HS-27A (cell line): Measurements from ENCODE around the gene C1orf174.

Experiments used
- DNase-seq: peaks from one replicate; pipeline ENCODE4 v3.0.0-alpha.2; 2012; ENCODE audit warnings: low read depth, missing footprints

The C1orf174 gene

DNA sequence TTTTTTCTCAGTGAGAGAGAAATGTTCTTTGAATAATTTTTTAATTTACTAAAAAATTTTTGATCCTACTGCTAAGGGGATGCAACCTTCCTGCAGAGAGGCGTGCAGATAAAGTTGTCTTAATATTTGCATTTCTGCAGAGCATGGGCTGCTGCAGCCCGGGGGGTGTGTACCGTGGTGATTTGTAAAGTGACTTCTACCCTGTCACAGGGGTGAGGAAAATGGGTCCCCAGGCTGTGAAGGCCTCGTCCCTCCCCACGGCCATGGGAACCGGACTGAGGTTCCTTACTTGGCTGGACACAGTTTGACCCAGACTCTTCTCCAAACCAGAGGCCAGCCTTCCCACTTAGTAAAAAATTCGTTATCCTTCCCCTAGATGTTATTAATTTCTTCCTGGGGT lies 9.5 kb upstream of the C1orf174 start:
- no peak for DNase-seq

DNA sequence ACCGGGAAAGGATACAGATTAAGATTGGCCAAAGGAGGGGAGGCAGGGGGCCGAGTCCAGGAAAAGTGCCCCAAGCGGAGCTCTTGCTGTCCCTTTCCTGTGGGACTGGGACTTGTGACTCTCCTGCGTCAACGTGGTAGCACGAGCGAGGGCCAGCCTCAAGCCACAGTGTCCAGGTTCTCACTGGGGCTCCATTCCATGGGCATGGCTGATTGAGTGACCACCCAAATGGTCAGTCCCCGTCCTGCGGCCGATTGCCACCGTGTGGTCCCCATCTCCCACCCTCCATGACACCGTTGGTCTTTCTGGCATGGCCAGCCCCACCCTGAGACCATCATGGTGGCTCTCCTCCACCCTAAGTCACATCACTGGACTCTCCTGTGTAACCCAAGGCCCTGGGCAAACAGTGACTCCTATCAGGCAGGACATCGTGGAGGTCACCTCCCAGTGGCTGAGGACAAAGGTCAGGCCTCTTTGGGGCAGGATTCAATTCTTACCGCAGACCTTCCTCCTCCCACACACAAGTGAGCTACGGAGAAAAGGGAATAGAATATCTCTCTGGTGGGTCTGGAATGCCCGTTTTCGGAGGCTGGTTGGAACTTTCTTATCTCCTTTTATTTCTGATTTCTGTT lies 8.9 kb upstream of the C1orf174 start:
- DNase-seq, result no peak

DNA sequence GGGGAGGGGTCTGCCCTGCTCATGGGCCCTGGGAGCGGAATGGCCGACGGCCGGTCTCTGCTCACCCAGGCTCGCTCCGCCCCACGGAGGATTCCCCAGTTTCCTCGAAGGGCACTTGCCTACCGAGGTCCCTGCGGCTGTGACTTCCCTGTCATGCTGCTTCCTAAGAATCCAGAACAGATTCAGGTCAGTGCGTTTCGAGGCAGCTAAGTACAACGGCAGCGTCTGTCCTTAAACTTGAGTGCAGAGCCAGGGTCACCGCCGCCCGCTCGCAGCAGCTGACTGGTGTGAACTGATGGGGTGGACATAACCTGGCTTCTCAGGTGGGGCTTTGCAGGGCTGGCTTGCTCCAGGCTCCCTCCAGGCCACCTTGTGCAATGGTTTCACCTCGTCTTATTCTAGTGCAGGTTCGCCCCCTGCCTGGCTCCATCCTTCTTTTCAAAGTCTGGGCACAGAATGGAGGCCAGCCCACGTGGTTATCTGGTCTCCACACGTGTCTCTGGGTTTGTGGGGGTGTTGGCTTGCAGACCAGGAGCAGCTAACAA lies 7.6 kb upstream of the C1orf174 start:
- DNase-seq, result no peak

DNA sequence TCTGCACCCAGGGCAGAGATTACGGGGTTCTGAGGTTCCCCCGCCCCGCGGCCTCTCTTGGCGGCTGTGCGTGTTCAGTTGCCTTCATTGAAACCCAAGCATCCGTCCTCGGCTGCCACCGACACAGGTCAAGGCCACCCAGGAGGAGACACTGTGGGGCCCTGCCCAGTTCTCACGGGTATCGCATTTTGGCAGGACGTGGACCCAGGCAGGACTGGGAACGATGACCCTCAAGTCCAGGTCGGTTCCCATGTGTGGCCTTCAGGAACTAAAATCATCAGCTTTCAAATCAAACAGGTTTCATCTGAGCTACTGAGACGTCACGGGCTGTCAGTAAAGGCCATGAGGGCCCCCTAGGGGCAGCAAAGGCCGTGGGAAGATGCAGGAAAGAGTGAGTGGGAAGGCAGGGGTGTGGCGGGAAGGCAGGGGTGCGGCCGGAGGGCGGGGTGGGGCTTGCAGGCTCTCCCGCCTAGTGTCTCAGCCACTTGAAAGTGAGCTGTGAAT lies 7.0 kb upstream of the C1orf174 start:
- DNase-seq, result no peak

DNA sequence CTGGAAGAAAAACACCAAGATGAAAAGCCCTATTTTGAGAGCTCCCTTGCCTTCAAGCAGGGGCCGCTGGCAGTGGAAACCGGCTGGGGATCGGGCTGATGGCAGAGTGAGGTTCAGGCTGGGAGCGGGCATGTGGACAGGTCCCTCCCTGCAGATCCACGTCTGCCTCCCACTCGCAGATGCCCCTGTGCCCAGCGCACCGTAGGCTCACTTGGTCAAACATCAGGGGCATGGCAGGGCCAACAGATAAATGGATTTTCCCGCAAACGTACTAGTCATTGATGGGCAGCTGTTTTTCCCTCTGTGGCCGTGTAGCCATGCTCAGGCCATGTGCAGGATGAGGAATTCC lies 6.6 kb upstream of the C1orf174 start:
- no peak for DNase-seq

DNA sequence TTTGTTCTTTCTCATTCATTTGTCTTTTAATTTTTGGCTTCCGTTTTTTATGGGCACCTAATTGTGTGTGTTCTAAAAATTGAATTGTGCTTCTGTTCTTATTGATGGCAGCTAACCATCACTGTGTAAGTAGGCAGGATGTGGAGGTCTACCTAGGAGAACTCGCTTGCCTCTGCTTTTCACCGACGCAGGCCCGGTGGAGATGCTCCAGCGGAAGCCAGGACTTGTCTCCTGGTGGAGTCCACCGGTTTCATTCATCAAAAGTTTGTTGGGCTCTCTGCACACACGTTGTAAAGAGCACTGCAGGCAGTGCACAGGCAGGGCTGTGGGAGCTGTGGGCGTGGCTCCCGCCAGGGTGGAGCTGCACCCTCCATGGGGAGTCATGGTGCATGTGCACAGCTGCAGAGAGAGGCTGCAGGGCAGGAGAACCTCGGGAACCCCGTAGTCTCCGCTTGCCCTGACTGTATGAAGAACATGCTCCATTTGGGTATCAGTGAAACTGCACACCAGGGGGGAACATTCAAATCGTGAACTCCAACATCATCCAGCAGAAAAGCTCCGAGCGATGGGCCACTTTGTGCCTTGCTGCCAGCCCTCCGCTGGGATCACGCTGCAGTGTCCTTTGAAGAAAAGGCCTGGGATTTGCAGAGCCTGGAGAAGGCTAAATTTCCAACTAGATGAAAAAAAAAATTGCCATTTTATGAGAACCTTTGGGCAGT lies 6.0 kb upstream of the C1orf174 start:
- no peak for DNase-seq

DNA sequence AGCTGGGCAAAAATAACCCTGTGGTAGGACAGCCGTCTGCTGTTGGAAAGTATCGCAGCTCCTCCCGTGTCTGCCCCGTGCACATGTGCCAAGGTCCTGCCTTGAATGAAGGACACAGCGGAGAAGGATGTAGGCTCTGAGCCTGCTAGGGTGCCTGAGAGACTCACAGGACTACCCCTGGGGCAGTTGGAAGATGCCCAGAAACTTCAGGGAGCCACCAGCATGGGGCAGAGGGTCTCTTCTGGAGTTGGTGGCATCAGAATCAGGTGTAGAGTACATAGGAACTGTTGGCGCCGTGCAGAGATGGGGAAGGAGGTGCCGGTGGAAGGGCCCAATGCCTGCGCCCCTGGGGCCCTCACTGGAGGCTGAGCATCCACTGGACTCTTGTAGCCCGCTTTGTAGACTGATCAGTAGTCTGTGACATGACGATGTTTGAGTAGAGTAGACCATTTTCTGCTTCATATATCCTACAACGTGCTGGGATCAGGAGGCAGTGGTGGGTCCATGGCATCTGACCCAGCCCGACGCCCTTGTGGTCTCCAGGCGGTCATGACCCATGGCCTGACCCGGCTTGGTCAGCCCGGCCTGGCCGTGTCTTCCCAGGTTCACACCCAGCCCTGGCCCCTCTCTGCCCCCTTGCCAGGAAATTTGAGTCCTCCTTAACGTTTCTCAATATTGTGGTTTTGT lies 5.3 kb upstream of the C1orf174 start:
- no peak for DNase-seq

DNA sequence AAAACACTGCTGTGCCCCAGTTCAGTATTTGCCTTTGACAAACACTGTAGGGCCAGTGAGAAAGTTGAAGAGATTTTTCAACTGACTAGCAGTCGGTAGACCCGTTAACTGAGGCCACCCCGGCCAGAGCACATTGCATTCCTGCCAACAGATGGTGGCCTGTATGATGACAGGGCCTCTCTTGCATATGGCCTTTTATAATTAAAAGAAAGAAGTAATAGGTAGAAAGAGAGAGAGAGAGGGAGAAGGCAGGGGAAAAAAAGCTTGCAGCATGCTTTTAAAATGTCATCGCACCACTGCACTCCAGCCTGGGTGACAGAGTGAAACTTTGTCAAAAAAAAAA lies 4.7 kb upstream of the C1orf174 start:
- no peak for DNase-seq

DNA sequence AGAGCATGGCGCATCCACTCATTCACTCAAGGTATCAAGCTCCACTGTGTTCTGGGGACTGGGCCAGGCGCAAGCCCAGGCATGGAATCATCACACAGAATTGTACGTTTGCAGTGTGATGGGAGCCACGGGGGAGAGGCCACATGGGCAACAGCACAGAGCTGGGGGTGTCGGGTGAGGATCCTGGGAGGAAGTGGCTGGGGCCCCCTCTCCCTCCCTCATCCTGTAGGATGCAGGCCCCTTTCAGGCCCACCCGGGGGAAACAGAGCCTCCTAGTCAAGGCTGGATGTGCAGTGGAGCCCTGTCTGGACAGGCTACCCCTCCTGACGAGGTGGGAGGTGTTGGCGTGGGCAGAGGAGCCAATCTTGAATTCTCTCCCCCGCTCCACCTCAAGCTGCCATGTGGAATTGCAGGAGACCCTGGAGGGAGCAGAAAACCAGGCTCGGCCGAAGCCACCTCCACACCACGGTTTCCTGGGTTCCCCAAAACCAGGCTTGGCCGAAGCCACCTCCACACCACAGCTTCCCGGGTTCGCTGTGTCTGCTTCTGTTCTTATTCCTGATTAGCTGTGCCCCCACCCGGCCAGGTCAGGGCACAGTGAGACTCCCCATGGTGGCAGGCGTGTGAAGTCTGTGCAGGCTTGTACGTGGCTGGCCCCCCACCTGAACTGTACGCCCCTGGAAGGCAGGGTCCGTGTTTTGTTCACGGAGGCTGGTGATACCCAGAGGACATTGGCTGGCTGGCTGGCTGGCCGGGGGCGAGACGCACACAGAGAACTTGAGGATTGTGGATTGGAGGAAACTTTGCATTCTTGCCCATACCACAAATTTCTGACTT lies 4.2 kb upstream of the C1orf174 start:
- no peak for DNase-seq

DNA sequence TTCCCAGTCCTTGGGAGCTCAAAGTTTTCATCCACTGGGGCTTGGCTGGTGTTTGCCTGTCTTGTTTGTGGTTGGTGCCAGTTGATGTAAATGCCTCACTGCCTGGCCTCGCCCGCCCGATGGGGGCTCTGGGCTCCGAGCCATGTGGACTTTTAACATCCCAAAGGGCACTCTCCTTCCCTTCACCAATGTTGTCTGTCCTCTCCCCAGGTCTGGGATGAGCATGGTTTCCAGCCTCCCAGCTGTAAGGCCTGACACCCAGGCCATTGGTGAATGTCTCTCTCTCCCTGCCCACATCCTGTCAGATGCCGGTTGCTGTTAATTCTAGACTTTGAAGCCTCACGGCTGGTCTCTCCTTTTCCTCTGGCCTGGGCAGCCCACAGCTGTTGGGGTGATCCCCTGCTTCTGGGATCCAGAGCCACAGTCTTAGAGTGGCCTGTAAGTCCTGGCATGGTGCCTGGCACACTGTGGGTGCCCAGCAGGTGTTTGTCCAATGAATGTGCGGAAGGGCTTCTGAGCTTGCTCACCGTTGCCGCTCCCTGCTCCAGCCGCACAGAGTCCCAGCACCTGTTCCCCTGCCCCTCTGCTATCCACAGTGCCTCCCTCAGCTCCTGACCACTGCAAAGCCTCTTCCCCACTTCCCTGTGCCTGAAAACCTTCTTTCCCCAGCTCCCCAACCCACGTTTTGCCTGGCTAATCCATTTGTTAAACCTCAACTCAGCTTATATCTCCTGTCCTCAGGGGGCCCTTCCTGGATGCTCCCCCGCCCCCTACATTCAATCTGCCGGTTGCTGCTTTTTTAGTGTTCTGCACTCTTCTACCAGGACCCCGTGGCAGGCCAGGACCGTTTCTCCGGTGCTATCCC lies 3.3 kb upstream of the C1orf174 start:
- DNase-seq, result no peak

DNA sequence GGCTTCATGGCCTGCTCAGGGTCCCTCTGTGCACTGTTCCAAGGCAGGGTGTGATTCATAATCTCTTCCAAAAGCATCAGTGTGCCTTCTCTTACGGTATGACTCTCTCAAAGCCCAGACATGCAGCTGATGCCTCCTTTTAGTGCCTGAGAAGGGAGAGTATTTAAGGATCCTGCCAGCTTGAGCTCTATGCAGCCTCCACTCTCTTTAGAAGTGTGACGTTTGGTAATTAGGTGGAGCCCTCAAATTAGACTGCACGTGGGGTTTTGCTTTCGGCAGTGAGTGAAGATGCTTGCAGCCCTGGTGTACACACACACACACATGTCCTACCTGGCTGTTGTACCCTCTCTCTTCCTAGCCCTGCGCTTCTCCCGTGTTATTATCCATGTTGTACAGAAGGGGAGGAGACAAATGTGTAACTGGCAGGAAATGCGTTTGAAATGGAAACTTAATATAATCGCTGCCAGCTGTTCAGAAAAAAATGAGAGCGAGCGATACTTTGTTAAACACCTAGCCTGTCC lies 2.6 kb upstream of the C1orf174 start:
- DNase-seq, result no peak

DNA sequence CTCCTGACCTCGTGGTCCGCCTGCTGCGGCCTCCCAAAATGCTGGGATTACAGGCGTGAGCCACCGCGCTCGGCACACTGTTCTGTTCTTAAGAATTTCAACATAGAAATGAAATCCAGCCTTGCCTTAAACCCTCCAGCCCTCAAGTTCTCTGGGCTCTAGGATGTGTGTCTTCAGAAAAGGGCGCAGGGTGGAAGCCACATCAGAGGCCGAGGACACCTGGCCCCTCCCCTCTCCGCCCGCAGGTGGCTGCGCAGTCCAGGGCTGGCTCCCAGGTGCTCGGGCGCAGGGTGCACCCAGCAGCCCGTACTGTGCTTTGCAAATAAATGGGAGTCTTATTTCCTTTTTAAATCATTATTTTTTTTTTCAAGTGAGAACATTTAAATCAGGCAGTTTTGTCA lies 2.0 kb upstream of the C1orf174 start:
- no peak for DNase-seq

DNA sequence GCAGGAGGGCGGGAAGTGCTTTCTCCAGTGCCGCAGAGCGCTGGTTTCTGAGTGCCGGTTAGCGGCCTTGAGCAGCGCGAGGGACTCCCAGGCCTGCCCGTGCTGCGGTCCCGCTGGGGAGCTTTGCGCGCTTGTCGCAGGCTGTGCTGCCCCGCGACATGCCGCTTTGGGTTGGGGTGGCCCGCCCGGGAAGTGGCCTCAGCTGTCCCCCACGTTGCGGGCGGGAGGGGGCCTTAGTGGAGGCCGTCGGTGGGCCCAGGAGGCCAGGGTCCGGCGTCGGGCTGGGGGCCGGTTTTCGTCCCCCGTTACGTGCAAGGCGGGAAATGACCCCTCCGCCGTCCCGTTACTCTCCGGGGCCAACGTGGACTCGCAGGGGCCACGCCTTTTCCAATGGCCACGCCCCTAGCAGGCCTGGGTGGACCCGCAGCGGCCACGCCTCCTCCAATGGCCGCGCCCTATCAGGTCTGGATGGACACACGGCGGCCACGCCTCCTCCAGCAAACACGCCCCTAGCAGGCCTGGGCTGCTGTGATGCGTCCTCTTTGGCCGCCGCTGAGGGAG lies 977 bp upstream of the C1orf174 start:
- DNase-seq, result peak; percentile 89

DNA sequence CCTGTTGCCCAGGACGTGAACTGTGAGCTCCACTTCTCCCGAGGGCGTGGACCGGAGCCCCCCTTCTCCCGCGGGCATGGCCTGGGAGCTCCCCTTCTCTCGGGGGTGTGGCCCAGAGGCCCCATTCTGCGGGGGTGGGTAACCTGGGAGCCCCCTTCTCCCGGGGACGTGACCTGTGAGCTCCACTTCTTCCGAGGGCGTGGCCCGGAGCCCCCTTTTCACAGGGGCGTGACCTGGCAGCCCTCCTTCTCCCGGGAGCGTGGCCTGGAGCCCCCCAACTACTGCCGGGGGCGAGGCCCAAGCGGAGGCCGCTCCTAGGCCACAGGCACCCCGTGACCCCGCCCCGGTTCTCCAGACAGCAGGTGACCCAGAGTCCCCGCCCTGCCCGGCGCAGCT lies 320 bp downstream of the C1orf174 start:
- DNase-seq, result peak; percentile 7

DNA sequence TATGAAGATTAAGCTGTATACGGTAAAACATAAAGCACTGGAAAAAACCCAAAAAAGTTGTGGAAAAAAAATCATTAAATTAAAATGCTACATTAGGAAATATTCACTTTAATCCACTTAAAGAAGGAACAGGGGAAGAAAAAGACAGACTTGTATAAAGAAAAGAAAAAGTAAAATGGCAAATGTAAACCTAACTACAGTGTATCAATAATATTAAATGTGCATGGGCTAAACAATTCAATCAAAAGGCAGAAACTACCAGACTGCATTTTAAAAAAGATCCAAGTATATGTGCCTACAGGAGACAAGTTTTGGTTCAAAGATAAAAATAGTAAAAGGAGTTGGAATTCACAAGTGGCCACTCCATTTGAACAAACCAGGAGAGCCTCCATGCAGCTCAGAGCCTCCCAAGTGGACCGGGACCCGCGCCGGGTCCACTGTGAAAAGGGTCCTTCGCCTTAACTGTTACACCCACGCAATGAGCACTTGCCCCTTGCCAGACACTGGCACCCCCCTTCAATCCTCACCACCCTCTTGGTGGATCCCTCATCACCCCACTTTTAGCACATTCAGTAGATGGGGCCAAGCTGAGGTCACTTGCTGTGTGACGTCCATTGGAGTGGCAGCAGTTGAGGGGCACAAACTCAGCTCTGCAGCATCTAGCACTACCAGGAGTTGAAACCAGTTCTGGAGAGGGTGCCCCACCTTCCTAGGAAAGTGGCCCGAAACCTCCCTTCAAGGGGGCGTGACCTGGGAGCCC lies 898 bp downstream of the C1orf174 start:
- DNase-seq, result no peak

DNA sequence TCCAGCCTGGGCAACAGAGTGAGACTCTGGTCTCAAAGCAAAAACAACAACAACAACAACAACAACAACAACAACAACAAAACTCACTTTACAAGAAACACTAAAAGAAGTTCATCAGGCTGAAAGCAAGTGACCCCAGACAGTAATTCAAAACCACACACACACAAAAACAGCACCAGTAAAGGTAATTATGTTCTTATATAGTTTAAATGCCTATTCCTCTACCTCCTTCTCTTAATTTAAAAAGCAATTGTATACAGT lies 1.7 kb downstream of the C1orf174 start:
- no peak for DNase-seq

DNA sequence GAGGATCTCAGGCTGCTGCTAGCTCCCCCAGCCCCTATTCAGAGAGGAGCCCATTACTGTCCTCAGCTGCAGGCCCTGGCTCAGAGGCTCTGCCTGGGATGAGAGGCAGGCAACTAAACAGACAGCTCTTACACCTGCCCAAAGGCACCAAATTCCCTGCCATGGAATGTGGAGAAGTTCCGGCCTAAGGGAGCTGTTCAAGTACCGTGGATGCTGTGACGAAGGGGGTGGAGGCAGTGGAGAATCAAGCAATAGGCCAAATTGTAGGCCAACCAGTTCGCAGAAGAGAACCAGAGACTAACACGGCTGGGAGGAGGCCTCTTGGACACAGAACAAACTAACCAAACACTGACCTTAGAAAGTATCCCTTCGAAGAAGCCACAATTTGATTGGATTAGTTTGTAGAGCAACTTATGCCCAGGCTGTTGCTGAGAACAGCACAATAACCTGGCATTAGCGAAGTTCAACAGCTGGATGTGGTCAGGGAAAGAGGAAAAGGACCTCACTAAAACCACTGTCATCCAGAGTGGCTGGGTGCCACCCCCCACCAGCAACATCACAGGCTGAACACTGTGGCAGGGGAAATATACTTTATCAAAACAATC lies 3.6 kb downstream of the C1orf174 start:
- no peak for DNase-seq

DNA sequence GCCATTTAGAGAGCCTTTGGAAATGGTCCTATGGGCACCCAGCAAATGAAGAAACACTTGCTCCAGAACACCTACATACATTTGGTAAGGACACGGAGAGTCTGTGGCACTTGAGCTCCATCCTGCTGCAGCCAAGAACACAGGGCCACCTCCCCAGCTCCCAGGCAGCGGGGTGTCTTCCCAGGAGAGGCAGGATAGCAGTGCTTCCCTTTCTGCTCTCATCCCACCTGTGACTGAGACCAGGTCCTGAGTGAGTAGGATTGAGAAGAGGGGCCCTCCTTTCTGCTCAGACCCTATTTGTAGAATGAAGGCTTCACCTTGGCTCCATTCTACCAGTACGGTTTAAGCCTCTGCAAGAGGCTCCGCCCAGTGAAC lies 4.1 kb downstream of the C1orf174 start:
- no peak for DNase-seq

DNA sequence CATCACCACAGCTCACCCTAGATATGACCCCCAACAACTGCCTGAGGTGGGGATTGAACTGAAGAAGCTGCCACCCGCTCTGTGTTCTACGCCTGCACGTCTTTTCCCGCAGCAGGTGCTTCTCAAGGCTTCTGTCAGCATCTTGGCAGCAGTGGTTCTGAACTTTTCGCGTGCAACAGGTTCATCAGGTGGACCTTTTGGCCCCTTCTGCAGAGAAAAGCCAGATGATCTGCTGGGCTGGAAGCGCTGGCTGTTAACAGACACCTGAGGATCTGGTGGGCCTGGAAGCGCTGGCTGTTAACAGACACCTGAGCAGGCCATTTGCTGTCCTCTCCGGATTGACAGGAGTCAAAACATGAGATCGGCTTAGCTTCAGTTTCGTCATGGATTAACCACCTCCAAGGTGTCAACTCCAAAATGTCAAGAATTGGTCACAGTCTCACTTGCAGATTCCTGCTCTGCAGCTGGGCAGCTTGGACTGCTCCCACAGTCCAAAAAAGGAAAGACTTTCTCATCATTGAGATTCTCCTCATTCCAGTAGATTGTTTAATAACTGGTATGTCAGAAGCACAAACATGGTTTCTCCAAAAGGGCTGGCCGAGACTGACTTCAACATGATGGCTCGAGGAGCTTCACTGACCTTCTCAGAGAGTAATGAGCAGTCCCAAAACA lies 4.7 kb downstream of the C1orf174 start:
- DNase-seq, result no peak
